ENCODE results near the gene NAXE. TPM values are rescaled to one million over a fixed set of nuclear protein-coding genes. Genes with fewer than 3 reads are reported as not detected.

The NAXE gene
- total and polyA plus RNA-seq, 2 of the 13 experiments (the other 11 are each of a cell fraction or from before 2014, with no cell fraction given) = 39.4 to 59.4 TPM

GRCh38 chr1:156572663-156573018 lies 18.9 kb upstream of the NAXE start:
- H3K9ac ChIP-seq (ENCODE audit: insufficient read depth, low read depth, low read length) = no peak overlapping the region
- in situ Hi-C loops (cut with HindIII; ENCODE audit: extremely low pct_ligation_motif_present, low pct_unique_long_range_greater_than_20kb) = no loop called here
- no peak for FAIRE-seq
- TF ChIP-seq NR2F1 (CRISPR knock-in tag; IDR thresholded peaks at IDR 0.05) (no peak), GABPA (IDR thresholded peaks at IDR 0.05; ENCODE audit: low read depth, low read length) (no peak), GABPA (CRISPR knock-in tag; IDR thresholded peaks at IDR 0.05; ENCODE audit: low read depth) (no peak), IRF2 (CRISPR knock-in tag; IDR thresholded peaks at IDR 0.05) (peak; percentile 1; the same call in 1 of the 2 replicates), NFYB (CRISPR knock-in tag; IDR thresholded peaks at IDR 0.05) (no peak), ZNF788 (CRISPR knock-in tag; IDR thresholded peaks at IDR 0.05; ENCODE audit: borderline replicate concordance) (peak; percentile 12; the same call in 1 of the 2 replicates), ZBTB38 (CRISPR knock-in tag; IDR thresholded peaks at IDR 0.05) (no peak), E2F5 (CRISPR knock-in tag; conservative IDR thresholded peaks at IDR 0.05) (no peak), POGZ (CRISPR knock-in tag; IDR thresholded peaks at IDR 0.05) (no peak), RARG (CRISPR knock-in tag; IDR thresholded peaks at IDR 0.05; ENCODE audit: low read depth) (no peak), MAFG (CRISPR knock-in tag; IDR thresholded peaks at IDR 0.05) (no peak), ZNF773 (CRISPR knock-in tag; IDR thresholded peaks at IDR 0.05; ENCODE audit: borderline replicate concordance) (no peak), ZNF841 (CRISPR knock-in tag; IDR thresholded peaks at IDR 0.05; ENCODE audit: borderline replicate concordance) (no peak), ZBTB8A (CRISPR knock-in tag; IDR thresholded peaks at IDR 0.05; ENCODE audit: borderline replicate concordance, low read depth) (no peak), ZHX2 (IDR thresholded peaks at IDR 0.05; ENCODE audit: low read depth) (no peak), ZHX2 (CRISPR knock-in tag; IDR thresholded peaks at IDR 0.05; ENCODE audit: borderline replicate concordance) (no peak), LCORL (IDR thresholded peaks at IDR 0.05) (no peak), LCORL (CRISPR knock-in tag; IDR thresholded peaks at IDR 0.05) (no peak), ZSCAN25 (CRISPR knock-in tag; IDR thresholded peaks at IDR 0.05) (no peak), DR1 (CRISPR knock-in tag; IDR thresholded peaks at IDR 0.05) (peak; percentile 5; the same call in 1 of the 2 replicates), DMAP1 (CRISPR knock-in tag; IDR thresholded peaks at IDR 0.05) (0 out of 2 replicates have a peak, but pooled peaks have one; percentile 5)

More at GRCh38 chr1:156572663-156573018, 18.9 kb upstream of the NAXE start:
- peak overlapping the region; percentile 85 to 95 (median 89); a peak in 5 of 6 replicates for H3K4me3 ChIP-seq (replicated peaks in 1 of 3; ENCODE audit: insufficient read depth in 1 of 3, low read depth in 2 of 3, low read length in 3 of 3)
- H2AFZ ChIP-seq (ENCODE audit: low read length) = peak overlapping the region; percentile 9
- H3K27ac ChIP-seq (ENCODE audit: extremely low read length, insufficient read depth, low read length) = no peak overlapping the region
- no peaks in the 10 kb centered on the region for H3K9me3 ChIP-seq (ENCODE audit: low read length)
- peaks cover 24% of the 10 kb centered on the region for H3K4me1 ChIP-seq (ENCODE audit: insufficient read depth, low read length)
- ATAC-seq (peak; percentile 33), DNase-seq (ENCODE audit: low spot score) (no peak)
- no peaks in the 10 kb centered on the region for H4K20me1 ChIP-seq (ENCODE audit: insufficient read depth, low read length)
- no TSS peak for BruUV-seq (replicated peaks)
- CTCF ChIA-PET (ENCODE audit: low intra/inter-chr PET ratio, low total read pairs) = no interaction called here
- H3K79me2 ChIP-seq (ENCODE audit: insufficient read depth, low read length) = peaks cover 4% of the 10 kb centered on the region
- intact Hi-C loops (cut with micrococcal nuclease; ENCODE audit: unreplicated experiment) = loop anchor here (1.0 kb wide), 1 partner anchor 21 kb away; no protein-coding TSS in a partner anchor
- 18% methylated on average over 10 of the region's 10 CpGs for WGBS (ENCODE audit: low lambda C conversion rate)
- peaks cover 0 to 6% of the 10 kb centered on the region in 2 experiments; a peak in 2 of 5 replicates for H3K36me3 ChIP-seq (replicated peaks in 1 of 2; ENCODE audit: control insufficient read depth in 1 of 2, insufficient read depth in 2 of 2, low read length in 2 of 2)
- POLR2A ChIA-PET = interaction anchor here (0.9 kb wide), 1 partner anchor 67 kb away, joined by 5 read pairs; no protein-coding TSS in a partner anchor
- H3K27me3 ChIP-seq (ENCODE audit: control insufficient read depth in 1 of 2, insufficient read depth in 2 of 2, low read length in 2 of 2) = peaks cover 0 to 12% of the 10 kb centered on the region in 2 experiments; a peak in 1 of 5 replicates
- H3K4me2 ChIP-seq (ENCODE audit: low read depth, low read length) = peak overlapping the region; percentile 89

Data from HepG2 (cell line).